ENCODE measurements around the gene TRIM17.

- no peak for TF ChIP-seq POLR2A (IDR thresholded peaks at IDR 0.05)
- TF ChIP-seq CTCF (IDR thresholded peaks at IDR 0.05 in 8 of 11, conservative IDR thresholded peaks at IDR 0.05 in 3 of 11) = no peak
These were observed 20.8 kb upstream of the TRIM17 start for GRCh38 chr1:228437424-228437962.
